Ascending aorta (tissue), 2 donors: ENCODE results near the gene NMT1. TPM values are rescaled to one million over a fixed set of nuclear protein-coding genes. Genes with fewer than 3 reads are reported as not detected.

ENCODE experiments used
- DNase-seq, 2 donors: peaks; one replicate each; pipeline ENCODE4 v3.0.0-alpha.2; 2019; ENCODE audit warnings: low spot score in 2 of 2
- H3K27ac ChIP-seq, 2 donors: fragments of 200-600 bp; sonication (generic); one replicate each; pipeline ENCODE4 v1.5.1; 2016 to 2017; ENCODE audit warnings: mild to moderate bottlenecking in 1 of 2
- H3K27me3 ChIP-seq: fragments of 200-600 bp; sonication (generic); one replicate; pipeline ENCODE4 v1.5.1; 2017
- H3K36me3 ChIP-seq, 2 donors: fragments of 200-600 bp; sonication (generic); one replicate each; pipeline ENCODE4 v1.5.1; 2016
- H3K4me1 ChIP-seq, 2 donors: fragments of 200-600 bp; sonication (generic); one replicate each; pipeline ENCODE4 v1.5.1; 2016 to 2017; ENCODE audit warnings: mild to moderate bottlenecking in 1 of 2
- H3K4me3 ChIP-seq, 2 donors: fragments of 200-600 bp; sonication (generic); one replicate each; pipeline ENCODE4 v1.5.1; 2016 to 2017; ENCODE audit warnings: mild to moderate bottlenecking in 1 of 2
- H3K9me3 ChIP-seq, 2 donors: fragments of 200-600 bp; sonication (generic); one replicate each; pipeline ENCODE4 v1.5.1; 2016
- CTCF ChIP-seq, 3 experiments: fragments of 200-600 bp in 2 of 3; fragments of 450-650 bp in 1 of 3; sonication (generic) in 2 of 3; IDR thresholded peaks; one replicate each; pipeline ENCODE4 v1.5.1; 2016 to 2019; ENCODE audit warnings: antibody characterized with exemption in 3 of 3, mild to moderate bottlenecking in 1 of 3, moderate library complexity in 1 of 3
- intact Hi-C: fragments of 100-400 bp; cut with DNase I; formaldehyde crosslinking; loops from one replicate; pipeline ENCODE4 v1.15.1; 2023
- total RNA-seq: library from RNA; depleted of rRNA; stranded (reverse); fragments of >200 nt; gene quantifications from one replicate; pipeline ENCODE4 v1.1.0, GENCODE V29; 2016

NMT1 gene
- total RNA-seq, 1 donor from 2014 or later: 89.7 TPM

- H3K4me1 ChIP-seq: peaks cover 5 to 21% of the 10 kb centered on the region in 2 donors
- H3K27ac ChIP-seq: peak overlapping the region in 1 of 2 donors; percentile 41
These were observed 42.6 kb upstream of the NMT1 start for GRCh38 chr17:45018514-45018847.

GRCh38 chr17:45018848-45019711 is 42.0 kb upstream of the NMT1 start:
- Histone ChIP-seq H3K4me3 (peak overlapping the region; percentile 58 to 68), H3K27me3 (no peaks in the 10 kb centered on the region), H3K27ac (peak overlapping the region; percentile 41 to 43), H3K36me3 (no peaks in the 10 kb centered on the region), H3K9me3 (no peaks in the 10 kb centered on the region), H3K4me1 (peaks cover 5 to 21% of the 10 kb centered on the region in 2 donors)
- DNase-seq: peak in 1 of 2 donors; percentile 72
- intact Hi-C loops: loop anchor here (2.0 to 5.0 kb wide), 2 partner anchors 50 to 178 kb away; partner anchors contain the start of gene C1QL1
- TF ChIP-seq CTCF (IDR thresholded peaks at IDR 0.05): peak in 2 of 3 experiments; percentile 39 to 71

More at GRCh38 chr17:45018514-45018847, 42.6 kb upstream of the NMT1 start:
- H3K9me3 ChIP-seq: no peaks in the 10 kb centered on the region
- no peaks in the 10 kb centered on the region for H3K36me3 ChIP-seq
- no peak for DNase-seq
- intact Hi-C loops: loop anchor here (2.0 to 5.0 kb wide), 2 partner anchors 50 to 179 kb away; partner anchors contain the start of gene C1QL1
- no peak for TF ChIP-seq CTCF (IDR thresholded peaks at IDR 0.05)
- H3K27me3 ChIP-seq: no peaks in the 10 kb centered on the region
- peak overlapping the region; percentile 58 to 68 for H3K4me3 ChIP-seq

GRCh38 chr17:45020354-45021138 is 40.6 kb upstream of the NMT1 start:
- H3K27me3 ChIP-seq: no peaks in the 10 kb centered on the region
- TF ChIP-seq CTCF (IDR thresholded peaks at IDR 0.05): no peak
- intact Hi-C loops: no loop called here
- no peak for DNase-seq
- no peak overlapping the region for H3K4me3 ChIP-seq
- peaks cover 0 to 6% of the 10 kb centered on the region in 2 donors for H3K36me3 ChIP-seq
- H3K4me1 ChIP-seq: peaks cover 5 to 21% of the 10 kb centered on the region in 2 donors
- no peaks in the 10 kb centered on the region for H3K9me3 ChIP-seq
- peak overlapping the region in 1 of 2 donors; percentile 83 for H3K27ac ChIP-seq

GRCh38 chr17:45021607-45022287 is 39.4 kb upstream of the NMT1 start:
- peak in 1 of 2 donors; percentile 76 for DNase-seq
- intact Hi-C loops: loop anchor here (1.0 to 2.0 kb wide), 6 partner anchors 74 to 246 kb away; partner anchors contain the start of genes KIF18B and PLCD3
- H3K4me3 ChIP-seq: peak overlapping the region; percentile 46 to 68

More at GRCh38 chr17:45021607-45022287, 39.4 kb upstream of the NMT1 start:
- Histone ChIP-seq H3K4me1 (peaks cover 5 to 21% of the 10 kb centered on the region in 2 donors), H3K27me3 (no peaks in the 10 kb centered on the region), H3K27ac (peak overlapping the region; percentile 7 to 83), H3K36me3 (peaks cover 0 to 12% of the 10 kb centered on the region in 2 donors), H3K9me3 (no peaks in the 10 kb centered on the region)
- TF ChIP-seq CTCF (IDR thresholded peaks at IDR 0.05): peak; percentile 64 to 97 (median 70)
